HEK293 (cell line): ENCODE results near the gene PPP1R27.
A peak's percentile ranks its signal among the peaks of the same experiment; 100 is the strongest.

Source experiments
- AEBP2 ChIP-seq: fragments of 450-650 bp; formaldehyde crosslinking; IDR thresholded peaks from 2 replicates; pipeline ENCODE4 v1.5.1; 2016; ENCODE audit warnings: missing biosample characterization, missing genetic modification characterization, borderline replicate concordance
- REPIN1 ChIP-seq: fragments of 450-650 bp; formaldehyde crosslinking; IDR thresholded peaks from 2 replicates; pipeline ENCODE4 v1.5.1; 2017; ENCODE audit warnings: missing biosample characterization, missing genetic modification characterization, low read depth
- REST ChIP-seq: fragments of 450-650 bp; formaldehyde crosslinking; IDR thresholded peaks from 2 replicates; pipeline ENCODE4 v1.5.1; 2016; ENCODE audit warnings: missing biosample characterization, missing genetic modification characterization
- SCRT2 ChIP-seq: fragments of 450-650 bp; formaldehyde crosslinking; IDR thresholded peaks from 2 replicates; pipeline ENCODE4 v1.5.1; 2016; ENCODE audit warnings: missing biosample characterization, missing genetic modification characterization
- YY2 ChIP-seq: fragments of 450-650 bp; formaldehyde crosslinking; IDR thresholded peaks from 2 replicates; pipeline ENCODE4 v1.5.1; 2016; ENCODE audit warnings: missing biosample characterization, missing genetic modification characterization
- ZBTB21 ChIP-seq: fragments of 450-650 bp; formaldehyde crosslinking; IDR thresholded peaks from 2 replicates; pipeline ENCODE4 v1.5.1; 2017; ENCODE audit warnings: missing biosample characterization, missing genetic modification characterization
- ZFP69B ChIP-seq: fragments of 450-650 bp; formaldehyde crosslinking; IDR thresholded peaks from 2 replicates; pipeline ENCODE4 v1.5.1; 2016; ENCODE audit warnings: missing biosample characterization, missing genetic modification characterization
- ZNF132 ChIP-seq: fragments of 450-650 bp; formaldehyde crosslinking; IDR thresholded peaks from 2 replicates; pipeline ENCODE4 v1.5.1; 2017; ENCODE audit warnings: missing biosample characterization, missing genetic modification characterization, borderline replicate concordance
- ZNF138 ChIP-seq: fragments of 450-650 bp; formaldehyde crosslinking; IDR thresholded peaks from 2 replicates; pipeline ENCODE4 v1.5.1; 2016; ENCODE audit warnings: missing biosample characterization, missing genetic modification characterization, borderline replicate concordance
- ZNF19 ChIP-seq: fragments of 450-650 bp; formaldehyde crosslinking; IDR thresholded peaks from 2 replicates; pipeline ENCODE4; 2016; ENCODE audit warnings: missing biosample characterization, missing genetic modification characterization, low read depth
- ZNF24 ChIP-seq: fragments of 450-650 bp; formaldehyde crosslinking; IDR thresholded peaks from 2 replicates; pipeline ENCODE4 v1.5.1; 2016; ENCODE audit warnings: missing biosample characterization, missing genetic modification characterization
- ZNF600 ChIP-seq: fragments of 450-650 bp; formaldehyde crosslinking; IDR thresholded peaks from 2 replicates; pipeline ENCODE4 v1.5.1; 2016; ENCODE audit warnings: missing biosample characterization, missing genetic modification characterization
- ZNF623 ChIP-seq: fragments of 450-650 bp; formaldehyde crosslinking; IDR thresholded peaks from 2 replicates; pipeline ENCODE4 v1.5.1; 2016; ENCODE audit warnings: missing biosample characterization, missing genetic modification characterization
- ZNF660 ChIP-seq: fragments of 450-650 bp; IDR thresholded peaks from 2 replicates; pipeline ENCODE4 v1.5.1; 2018; ENCODE audit warnings: missing biosample characterization, mild to moderate bottlenecking, missing genetic modification characterization
- ZSCAN23 ChIP-seq: fragments of 450-650 bp; formaldehyde crosslinking; IDR thresholded peaks from 2 replicates; pipeline ENCODE4 v1.5.1; 2016; ENCODE audit warnings: missing biosample characterization, missing genetic modification characterization
- ZSCAN4 ChIP-seq: fragments of 450-650 bp; formaldehyde crosslinking; IDR thresholded peaks from 2 replicates; pipeline ENCODE4 v1.5.1; 2017; ENCODE audit warnings: missing biosample characterization, missing genetic modification characterization
- TF ChIP-seq, protein P1 (sequence below): fragments of 450-650 bp; formaldehyde crosslinking; IDR thresholded peaks from 2 replicates; pipeline ENCODE4 v1.5.1; 2016; ENCODE audit warnings: missing biosample characterization, missing genetic modification characterization, borderline replicate concordance
- TF ChIP-seq, protein P2 (sequence below): fragments of 450-650 bp; formaldehyde crosslinking; IDR thresholded peaks from 2 replicates; pipeline ENCODE4 v1.5.1; 2016; ENCODE audit warnings: missing biosample characterization, missing genetic modification characterization
- TF ChIP-seq, protein P3 (sequence below): fragments of 450-650 bp; formaldehyde crosslinking; IDR thresholded peaks from 2 replicates; pipeline ENCODE4 v1.5.1; 2017; ENCODE audit warnings: missing biosample characterization, missing genetic modification characterization
- TF ChIP-seq, protein P4 (sequence below): fragments of 450-650 bp; formaldehyde crosslinking; IDR thresholded peaks from 2 replicates; pipeline ENCODE4 v1.5.1; 2016; ENCODE audit warnings: missing biosample characterization, missing genetic modification characterization
- TF ChIP-seq, protein P5 (sequence below): IDR thresholded peaks from 2 replicates; pipeline ENCODE4 v1.6.1; 2011; ENCODE audit warnings: mild to moderate bottlenecking, low read depth, low read length, borderline replicate concordance

The PPP1R27 gene

GRCh38 chr17:81863833-81864768, 29.3 kb upstream of the PPP1R27 start (continued):
- TF ChIP-seq REST (tag by site-specific recombination) (no peak), ZNF19 (tag by site-specific recombination) (no peak), ZFP69B (tag by site-specific recombination) (no peak), AEBP2 (no peak), ZNF623 (tag by site-specific recombination) (no peak), ZNF24 (tag by site-specific recombination) (no peak), ZSCAN23 (tag by site-specific recombination) (no peak), ZNF132 (tag by site-specific recombination) (no peak), SCRT2 (tag by site-specific recombination) (no peak), YY2 (tag by site-specific recombination) (no peak), REPIN1 (tag by site-specific recombination) (no peak), ZSCAN4 (tag by site-specific recombination) (no peak), ZBTB21 (tag by site-specific recombination) (no peak), ZNF138 (no peak), ZNF660 (tag by site-specific recombination) (no peak), ZNF600 (tag by site-specific recombination) (no peak)
- TF ChIP-seq, protein P1, sequence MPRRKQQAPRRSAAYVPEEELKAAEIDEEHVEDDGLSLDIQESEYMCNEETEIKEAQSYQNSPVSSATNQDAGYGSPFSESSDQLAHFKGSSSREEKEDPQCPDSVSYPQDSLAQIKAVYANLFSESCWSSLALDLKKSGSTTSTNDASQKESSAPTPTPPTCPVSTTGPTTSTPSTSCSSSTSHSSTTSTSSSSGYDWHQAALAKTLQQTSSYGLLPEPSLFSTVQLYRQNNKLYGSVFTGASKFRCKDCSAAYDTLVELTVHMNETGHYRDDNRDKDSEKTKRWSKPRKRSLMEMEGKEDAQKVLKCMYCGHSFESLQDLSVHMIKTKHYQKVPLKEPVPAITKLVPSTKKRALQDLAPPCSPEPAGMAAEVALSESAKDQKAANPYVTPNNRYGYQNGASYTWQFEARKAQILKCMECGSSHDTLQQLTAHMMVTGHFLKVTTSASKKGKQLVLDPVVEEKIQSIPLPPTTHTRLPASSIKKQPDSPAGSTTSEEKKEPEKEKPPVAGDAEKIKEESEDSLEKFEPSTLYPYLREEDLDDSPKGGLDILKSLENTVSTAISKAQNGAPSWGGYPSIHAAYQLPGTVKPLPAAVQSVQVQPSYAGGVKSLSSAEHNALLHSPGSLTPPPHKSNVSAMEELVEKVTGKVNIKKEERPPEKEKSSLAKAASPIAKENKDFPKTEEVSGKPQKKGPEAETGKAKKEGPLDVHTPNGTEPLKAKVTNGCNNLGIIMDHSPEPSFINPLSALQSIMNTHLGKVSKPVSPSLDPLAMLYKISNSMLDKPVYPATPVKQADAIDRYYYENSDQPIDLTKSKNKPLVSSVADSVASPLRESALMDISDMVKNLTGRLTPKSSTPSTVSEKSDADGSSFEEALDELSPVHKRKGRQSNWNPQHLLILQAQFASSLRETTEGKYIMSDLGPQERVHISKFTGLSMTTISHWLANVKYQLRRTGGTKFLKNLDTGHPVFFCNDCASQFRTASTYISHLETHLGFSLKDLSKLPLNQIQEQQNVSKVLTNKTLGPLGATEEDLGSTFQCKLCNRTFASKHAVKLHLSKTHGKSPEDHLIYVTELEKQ, result no peak
- TF ChIP-seq, protein P2, sequence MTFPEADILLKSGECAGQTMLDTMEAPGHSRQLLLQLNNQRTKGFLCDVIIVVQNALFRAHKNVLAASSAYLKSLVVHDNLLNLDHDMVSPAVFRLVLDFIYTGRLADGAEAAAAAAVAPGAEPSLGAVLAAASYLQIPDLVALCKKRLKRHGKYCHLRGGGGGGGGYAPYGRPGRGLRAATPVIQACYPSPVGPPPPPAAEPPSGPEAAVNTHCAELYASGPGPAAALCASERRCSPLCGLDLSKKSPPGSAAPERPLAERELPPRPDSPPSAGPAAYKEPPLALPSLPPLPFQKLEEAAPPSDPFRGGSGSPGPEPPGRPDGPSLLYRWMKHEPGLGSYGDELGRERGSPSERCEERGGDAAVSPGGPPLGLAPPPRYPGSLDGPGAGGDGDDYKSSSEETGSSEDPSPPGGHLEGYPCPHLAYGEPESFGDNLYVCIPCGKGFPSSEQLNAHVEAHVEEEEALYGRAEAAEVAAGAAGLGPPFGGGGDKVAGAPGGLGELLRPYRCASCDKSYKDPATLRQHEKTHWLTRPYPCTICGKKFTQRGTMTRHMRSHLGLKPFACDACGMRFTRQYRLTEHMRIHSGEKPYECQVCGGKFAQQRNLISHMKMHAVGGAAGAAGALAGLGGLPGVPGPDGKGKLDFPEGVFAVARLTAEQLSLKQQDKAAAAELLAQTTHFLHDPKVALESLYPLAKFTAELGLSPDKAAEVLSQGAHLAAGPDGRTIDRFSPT (tag by site-specific recombination), result peak; percentile 59
- TF ChIP-seq, protein P3, sequence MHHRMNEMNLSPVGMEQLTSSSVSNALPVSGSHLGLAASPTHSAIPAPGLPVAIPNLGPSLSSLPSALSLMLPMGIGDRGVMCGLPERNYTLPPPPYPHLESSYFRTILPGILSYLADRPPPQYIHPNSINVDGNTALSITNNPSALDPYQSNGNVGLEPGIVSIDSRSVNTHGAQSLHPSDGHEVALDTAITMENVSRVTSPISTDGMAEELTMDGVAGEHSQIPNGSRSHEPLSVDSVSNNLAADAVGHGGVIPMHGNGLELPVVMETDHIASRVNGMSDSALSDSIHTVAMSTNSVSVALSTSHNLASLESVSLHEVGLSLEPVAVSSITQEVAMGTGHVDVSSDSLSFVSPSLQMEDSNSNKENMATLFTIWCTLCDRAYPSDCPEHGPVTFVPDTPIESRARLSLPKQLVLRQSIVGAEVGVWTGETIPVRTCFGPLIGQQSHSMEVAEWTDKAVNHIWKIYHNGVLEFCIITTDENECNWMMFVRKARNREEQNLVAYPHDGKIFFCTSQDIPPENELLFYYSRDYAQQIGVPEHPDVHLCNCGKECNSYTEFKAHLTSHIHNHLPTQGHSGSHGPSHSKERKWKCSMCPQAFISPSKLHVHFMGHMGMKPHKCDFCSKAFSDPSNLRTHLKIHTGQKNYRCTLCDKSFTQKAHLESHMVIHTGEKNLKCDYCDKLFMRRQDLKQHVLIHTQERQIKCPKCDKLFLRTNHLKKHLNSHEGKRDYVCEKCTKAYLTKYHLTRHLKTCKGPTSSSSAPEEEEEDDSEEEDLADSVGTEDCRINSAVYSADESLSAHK (tag by site-specific recombination), result no peak
- TF ChIP-seq, protein P4, sequence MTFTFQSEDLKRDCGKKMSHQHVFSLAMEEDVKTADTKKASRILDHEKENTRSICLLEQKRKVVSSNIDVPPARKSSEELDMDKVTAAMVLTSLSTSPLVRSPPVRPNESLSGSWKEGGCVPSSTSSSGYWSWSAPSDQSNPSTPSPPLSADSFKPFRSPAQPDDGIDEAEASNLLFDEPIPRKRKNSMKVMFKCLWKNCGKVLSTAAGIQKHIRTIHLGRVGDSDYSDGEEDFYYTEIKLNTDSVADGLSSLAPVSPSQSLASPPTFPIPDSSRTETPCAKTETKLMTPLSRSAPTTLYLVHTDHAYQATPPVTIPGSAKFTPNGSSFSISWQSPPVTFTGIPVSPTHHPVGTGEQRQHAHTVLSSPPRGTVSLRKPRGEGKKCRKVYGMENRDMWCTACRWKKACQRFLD (tag by site-specific recombination), result no peak
- TF ChIP-seq, protein P5, sequence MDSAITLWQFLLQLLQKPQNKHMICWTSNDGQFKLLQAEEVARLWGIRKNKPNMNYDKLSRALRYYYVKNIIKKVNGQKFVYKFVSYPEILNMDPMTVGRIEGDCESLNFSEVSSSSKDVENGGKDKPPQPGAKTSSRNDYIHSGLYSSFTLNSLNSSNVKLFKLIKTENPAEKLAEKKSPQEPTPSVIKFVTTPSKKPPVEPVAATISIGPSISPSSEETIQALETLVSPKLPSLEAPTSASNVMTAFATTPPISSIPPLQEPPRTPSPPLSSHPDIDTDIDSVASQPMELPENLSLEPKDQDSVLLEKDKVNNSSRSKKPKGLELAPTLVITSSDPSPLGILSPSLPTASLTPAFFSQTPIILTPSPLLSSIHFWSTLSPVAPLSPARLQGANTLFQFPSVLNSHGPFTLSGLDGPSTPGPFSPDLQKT, result no peak
